SJSA1 (cell line): ENCODE data around the gene RASGRP4. TPM values are rescaled to one million over a fixed set of nuclear protein-coding genes. Genes with fewer than 3 reads are reported as not detected.

Source experiments
- DNase-seq, 2 experiments: peaks; one replicate each; pipeline ENCODE4 v3.0.0-alpha.2; 2015 to 2020; ENCODE audit warnings: low spot score in 2 of 2, low read depth in 1 of 2
- H3K27ac ChIP-seq: fragments of 250-450 bp; sonication (Bioruptor Pico); 2 replicates; pipeline ENCODE4 v1.5.1; 2020; ENCODE audit warnings: mild to moderate bottlenecking, moderate library complexity
- H3K27me3 ChIP-seq: fragments of 250-450 bp; sonication (Bioruptor Pico); replicated peaks from 2 replicates; pipeline ENCODE4 v1.5.1; 2020; ENCODE audit warnings: mild to moderate bottlenecking, moderate library complexity
- H3K36me3 ChIP-seq: fragments of 250-450 bp; sonication (Bioruptor Pico); 2 replicates; pipeline ENCODE4 v1.5.1; 2020; ENCODE audit warnings: mild to moderate bottlenecking
- H3K4me1 ChIP-seq: fragments of 250-450 bp; sonication (Bioruptor Pico); replicated peaks from 2 replicates; pipeline ENCODE4 v1.6.1; 2021; ENCODE audit warnings: mild to moderate bottlenecking
- H3K4me3 ChIP-seq: fragments of 250-450 bp; sonication (Bioruptor Pico); 2 replicates; pipeline ENCODE4 v1.5.1; 2020; ENCODE audit warnings: mild to moderate bottlenecking
- H3K9me3 ChIP-seq: fragments of 250-450 bp; sonication (Bioruptor Pico); replicated peaks from 2 replicates; pipeline ENCODE4 v1.5.1; 2020; ENCODE audit warnings: mild to moderate bottlenecking
- total RNA-seq: library from RNA; depleted of rRNA; stranded (reverse); fragments of >200 nt; shearing (Covaris generic); gene quantifications from 2 replicates; pipeline ENCODE4 v1.2.3, GENCODE V29; 2014

Gene RASGRP4
- total RNA-seq, 1 experiment from 2014 or later = not detected

- Histone ChIP-seq H3K4me3 (peak within 1 kb of the TSS; percentile 51), H3K36me3 (peaks cover 46% of the 10 kb centered on the region), H3K9me3 (no peaks in the 10 kb centered on the region; the same call in 1 of the 2 replicates), H3K27me3 (no peaks in the 10 kb centered on the region), H3K4me1 (peaks cover 19% of the 10 kb centered on the region), H3K27ac (peak within 1 kb of the TSS; percentile 59)
- no peak for DNase-seq
Measured at GRCh38 chr19:38388349-38389100, 37.5 kb downstream of the RASGRP4 start, which contains the start of gene SPRED3. Gene SPRED3 (plus strand): TSS chr19:38388697. CDS start chr19:38390303, 1,606 bp downstream.

- DNase-seq = peak; percentile 83 to 92
- Histone ChIP-seq H3K4me3 (peak within 1 kb of the TSS; percentile 51), H3K9me3 (no peaks in the 10 kb centered on the region; the same call in 1 of the 2 replicates), H3K27ac (peak within 1 kb of the TSS; percentile 59), H3K36me3 (peaks cover 51% of the 10 kb centered on the region), H3K4me1 (peaks cover 17% of the 10 kb centered on the region), H3K27me3 (no peaks in the 10 kb centered on the region)
Measured at GRCh38 chr19:38387550-38388348, 38.3 kb downstream of the RASGRP4 start, which contains the start of gene GGN. Gene GGN (minus strand): TSS chr19:38388034. CDS start chr19:38387261, 773 bp downstream.

- H3K27me3 ChIP-seq = no peaks in the 10 kb centered on the region
- H3K36me3 ChIP-seq = peaks cover 53% of the 10 kb centered on the region
- no peak overlapping the region for H3K27ac ChIP-seq
- H3K9me3 ChIP-seq = no peaks in the 10 kb centered on the region; the same call in 1 of the 2 replicates
- H3K4me1 ChIP-seq = peaks cover 16% of the 10 kb centered on the region
- no peak for DNase-seq
- H3K4me3 ChIP-seq = peak overlapping the region; percentile 51
Measured at GRCh38 chr19:38386971-38387549, 39.0 kb downstream of the RASGRP4 start.

- H3K27me3 ChIP-seq = no peaks in the 10 kb centered on the region
- no peak overlapping the region for H3K4me3 ChIP-seq
- no peak overlapping the region for H3K27ac ChIP-seq
- no peaks in the 10 kb centered on the region; the same call in 1 of the 2 replicates for H3K9me3 ChIP-seq
- peaks cover 16% of the 10 kb centered on the region for H3K4me1 ChIP-seq
- DNase-seq = no peak
- peaks cover 57% of the 10 kb centered on the region for H3K36me3 ChIP-seq
Measured at GRCh38 chr19:38386300-38386970, 39.6 kb downstream of the RASGRP4 start.

GRCh38 chr19:38385804-38386257 is 40.2 kb downstream of the RASGRP4 start:
- no peaks in the 10 kb centered on the region for H3K27me3 ChIP-seq
- no peak overlapping the region for H3K4me3 ChIP-seq
- peaks cover 63% of the 10 kb centered on the region for H3K36me3 ChIP-seq
- no peak overlapping the region for H3K27ac ChIP-seq
- H3K4me1 ChIP-seq = peaks cover 16% of the 10 kb centered on the region
- H3K9me3 ChIP-seq = no peaks in the 10 kb centered on the region; the same call in 1 of the 2 replicates
- DNase-seq = no peak

- H3K27ac ChIP-seq = no peak overlapping the region
- peaks cover 16% of the 10 kb centered on the region for H3K4me1 ChIP-seq
- H3K4me3 ChIP-seq = no peak overlapping the region
- peaks cover 67% of the 10 kb centered on the region for H3K36me3 ChIP-seq
- no peak for DNase-seq
- no peaks in the 10 kb centered on the region; the same call in 1 of the 2 replicates for H3K9me3 ChIP-seq
- no peaks in the 10 kb centered on the region for H3K27me3 ChIP-seq
Measured at GRCh38 chr19:38385057-38385803, 40.8 kb downstream of the RASGRP4 start.

- H3K27ac ChIP-seq = no peak overlapping the region
- H3K36me3 ChIP-seq = peaks cover 75% of the 10 kb centered on the region
- H3K4me1 ChIP-seq = peaks cover 11% of the 10 kb centered on the region
- H3K27me3 ChIP-seq = no peaks in the 10 kb centered on the region
- H3K9me3 ChIP-seq = no peaks in the 10 kb centered on the region; the same call in 1 of the 2 replicates
- DNase-seq = no peak
- H3K4me3 ChIP-seq = no peak overlapping the region
Measured at GRCh38 chr19:38384209-38385027, 41.6 kb downstream of the RASGRP4 start.

- Histone ChIP-seq H3K27ac (no peak overlapping the region), H3K36me3 (peaks cover 81% of the 10 kb centered on the region), H3K4me1 (peaks cover 5% of the 10 kb centered on the region), H3K27me3 (no peaks in the 10 kb centered on the region), H3K4me3 (no peak overlapping the region), H3K9me3 (no peaks in the 10 kb centered on the region; the same call in 1 of the 2 replicates)
- DNase-seq = no peak
Measured at GRCh38 chr19:38383743-38384142, 42.3 kb downstream of the RASGRP4 start.

- peaks cover 81% of the 10 kb centered on the region for H3K36me3 ChIP-seq
- DNase-seq = no peak
- no peak overlapping the region for H3K4me3 ChIP-seq
- no peak overlapping the region for H3K27ac ChIP-seq
- no peaks in the 10 kb centered on the region for H3K27me3 ChIP-seq
- H3K9me3 ChIP-seq = no peaks in the 10 kb centered on the region; the same call in 1 of the 2 replicates
- peaks cover 2% of the 10 kb centered on the region; the same call in 1 of the 2 replicates for H3K4me1 ChIP-seq
Measured at GRCh38 chr19:38383184-38383583, 42.8 kb downstream of the RASGRP4 start.

- no peak for DNase-seq
- Histone ChIP-seq H3K36me3 (peaks cover 95% of the 10 kb centered on the region), H3K27ac (no peak overlapping the region), H3K4me3 (no peak overlapping the region), H3K27me3 (no peaks in the 10 kb centered on the region), H3K9me3 (no peaks in the 10 kb centered on the region; the same call in 1 of the 2 replicates), H3K4me1 (peaks cover 4% of the 10 kb centered on the region)
Measured at GRCh38 chr19:38381138-38381537, 44.9 kb downstream of the RASGRP4 start.

- Histone ChIP-seq H3K4me1 (peaks cover 11% of the 10 kb centered on the region), H3K27ac (no peak overlapping the region), H3K27me3 (no peaks in the 10 kb centered on the region), H3K36me3 (peaks cover 78% of the 10 kb centered on the region), H3K4me3 (no peak overlapping the region), H3K9me3 (no peaks in the 10 kb centered on the region)
- no peak for DNase-seq
Measured at GRCh38 chr19:38378866-38379265, 47.2 kb downstream of the RASGRP4 start.

- DNase-seq = no peak
- Histone ChIP-seq H3K4me3 (no peak overlapping the region), H3K36me3 (peaks cover 60% of the 10 kb centered on the region), H3K4me1 (peaks cover 11% of the 10 kb centered on the region), H3K27ac (no peak overlapping the region), H3K27me3 (no peaks in the 10 kb centered on the region), H3K9me3 (no peaks in the 10 kb centered on the region)
Measured at GRCh38 chr19:38377052-38377451, 49.0 kb downstream of the RASGRP4 start.
